A549 (cell line): ENCODE data around the gene BIRC5.
"Not testable (repeated sequence)": the region's sequence is repeated elsewhere in the genome, so short reads cannot be mapped to it uniquely, and the experiment has no call there.

Source experiments
- EP300 ChIP-seq, 2 experiments: fragments of >200 bp; sonication (Bioruptor Twin); formaldehyde crosslinking; IDR thresholded peaks; 2 replicates in 1 of 2; 3 replicates in 1 of 2; pipeline ENCODE4 v1.6.1; 2016 to 2017
- JUNB ChIP-seq: fragments of >200 bp; sonication (Bioruptor Twin); formaldehyde crosslinking; IDR thresholded peaks from 2 replicates; pipeline ENCODE4 v1.6.1; 2016

GRCh38 chr17:78253636-78253945, 39.5 kb downstream of the BIRC5 start:
- TF ChIP-seq JUNB; EP300 (IDR thresholded peaks at IDR 0.05): not testable (repeated sequence)
